Astrocyte of the hippocampus (primary cell): ENCODE data around the gene ISCU.
A peak's percentile ranks its signal among the peaks of the same experiment; 100 is the strongest.

Experiments used
- DNase-seq: peaks from one replicate; pipeline ENCODE4 v3.0.0; 2011; ENCODE audit warnings: low read depth, low spot score

The ISCU gene

DNA sequence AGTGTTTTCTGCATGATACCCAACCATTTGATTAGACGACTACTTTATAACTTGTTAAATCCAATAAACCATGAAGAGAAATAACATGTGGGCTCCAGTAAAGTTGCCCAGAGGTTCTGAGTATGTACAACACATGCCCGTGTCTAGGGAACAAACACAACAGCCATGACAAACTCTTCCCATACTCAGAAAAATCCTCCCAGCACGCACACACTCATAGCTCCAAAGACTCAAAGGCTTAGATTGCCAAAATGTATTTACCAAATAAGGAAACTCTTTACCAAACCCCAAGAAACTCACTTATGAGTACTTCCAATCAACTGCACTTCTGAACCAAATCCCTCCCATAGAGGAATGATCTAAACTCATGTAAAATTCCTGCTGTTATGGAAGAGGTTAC, 18.7 kb upstream of the ISCU start:
- DNase-seq = no peak

DNA sequence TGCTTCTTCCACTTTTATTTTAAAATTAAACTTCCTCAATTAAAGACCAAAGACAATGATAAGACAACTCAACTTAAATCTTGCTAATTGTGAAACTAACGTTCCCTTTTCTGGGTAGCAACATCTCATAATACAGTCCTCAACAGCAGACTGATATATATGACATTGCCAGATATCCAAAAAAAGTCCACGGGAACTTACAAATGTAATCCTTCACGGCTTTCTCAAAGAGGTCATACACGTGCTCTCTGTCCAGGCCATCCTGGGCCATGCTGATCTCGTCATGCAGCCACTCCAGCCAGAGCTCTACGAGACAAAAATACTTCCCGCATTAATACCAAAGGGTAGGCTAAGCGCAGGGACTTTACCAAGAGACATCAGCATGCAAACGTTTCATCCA, 14.7 kb upstream of the ISCU start:
- no peak for DNase-seq

GRCh38 chr12:108548954-108549521, 13.4 kb upstream of the ISCU start:
- DNase-seq = no peak

GRCh38 chr12:108551535-108551934, 10.9 kb upstream of the ISCU start:
- peak; percentile 73 for DNase-seq

- no peak for DNase-seq
Observed at GRCh38 chr12:108553799-108554198, 8.6 kb upstream of the ISCU start.

DNA sequence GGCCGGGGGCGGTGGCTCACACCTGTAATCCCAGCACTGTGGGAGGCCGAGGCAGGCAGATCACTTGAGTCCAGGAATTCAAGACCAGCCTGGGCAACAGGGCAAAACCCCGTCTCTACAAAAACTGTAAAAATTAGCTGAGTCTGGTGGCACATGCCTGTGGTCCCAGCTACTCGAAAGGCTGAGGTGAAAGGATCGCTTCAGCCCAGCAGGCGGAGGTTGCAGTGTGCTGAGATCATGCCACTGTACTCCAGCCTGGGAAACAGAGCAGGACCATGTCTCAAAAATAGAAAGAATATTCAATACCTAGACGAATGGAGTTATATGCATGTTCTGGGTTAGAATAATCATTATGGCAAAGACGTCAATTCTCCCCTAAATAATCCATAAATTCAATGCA, 7.0 kb upstream of the ISCU start:
- peak; percentile 41 for DNase-seq

DNA sequence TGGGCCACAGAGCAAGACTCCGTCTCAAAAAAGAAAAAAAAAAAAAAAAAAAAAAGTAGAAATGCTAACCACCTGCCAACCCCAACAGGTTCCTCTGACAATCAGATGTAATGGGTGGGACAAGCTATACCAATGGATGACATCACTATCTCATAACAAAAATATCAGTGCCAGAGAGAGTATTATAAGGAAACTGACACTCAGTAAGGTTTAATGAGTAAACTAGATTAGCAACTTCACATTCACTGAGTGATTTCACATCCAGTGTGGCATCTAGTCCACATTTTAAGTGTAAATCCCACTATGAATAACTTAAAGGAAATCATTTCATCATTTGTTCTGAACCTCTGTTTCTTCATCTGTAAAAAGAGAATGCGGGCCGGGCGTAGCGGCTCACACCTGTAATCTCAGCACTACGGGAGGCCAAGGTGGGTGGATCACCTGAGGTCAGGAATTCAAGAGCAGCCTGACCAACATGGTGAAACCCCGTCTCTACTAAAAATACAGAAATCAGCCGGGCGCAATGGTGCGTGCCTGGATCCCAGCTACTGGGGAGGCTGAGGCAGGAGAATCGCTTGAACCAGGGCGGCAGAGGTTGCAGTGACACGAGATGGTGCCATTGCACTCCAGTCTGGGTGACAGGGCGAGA, 3.3 kb upstream of the ISCU start:
- no peak for DNase-seq

- DNase-seq = no peak
Observed at GRCh38 chr12:108559748-108560147, 2.6 kb upstream of the ISCU start.

- DNase-seq = peak; percentile 52
Observed at GRCh38 chr12:108560321-108560721, 2.1 kb upstream of the ISCU start.

- peak; percentile 92 for DNase-seq
Observed at GRCh38 chr12:108560752-108561719, 1.4 kb upstream of the ISCU start, which contains the start of gene SART3. SART3 (minus strand) TSS chr12:108561173; CDS start chr12:108561154, 19 bp downstream.

GRCh38 chr12:108561852-108562347, 496 bp upstream of the ISCU start:
- DNase-seq = no peak

DNA sequence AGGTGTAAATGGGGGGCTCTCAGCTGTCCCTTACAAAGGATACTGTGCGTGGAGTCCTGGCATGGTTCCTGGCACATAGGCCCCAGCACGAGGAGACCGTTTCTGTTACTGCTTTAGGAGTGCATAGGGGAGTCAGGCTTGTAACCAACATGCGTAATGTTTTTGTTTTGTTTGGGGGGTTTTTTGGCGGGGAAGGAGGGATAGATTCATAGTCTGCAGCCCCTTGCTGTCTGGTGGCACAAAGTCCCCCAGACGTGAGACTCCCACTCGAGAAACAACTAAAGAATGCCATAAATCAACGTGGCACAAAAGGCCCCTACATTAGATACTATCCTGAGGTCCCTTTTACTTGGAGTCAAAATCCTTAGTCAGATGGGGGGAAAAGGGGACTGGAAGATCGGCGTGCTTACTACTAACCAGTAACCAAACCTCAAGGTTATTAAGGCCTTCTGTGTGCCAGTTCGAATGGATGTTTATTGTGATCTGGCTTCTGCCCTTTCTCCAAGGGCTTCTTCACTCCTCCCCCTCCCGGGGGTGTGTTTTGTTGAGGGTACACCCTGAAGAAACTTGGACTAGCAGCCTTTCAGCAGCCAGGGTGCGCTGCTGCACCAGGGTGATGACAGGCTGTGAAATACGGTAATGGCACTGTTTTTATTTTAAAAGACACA, 874 bp downstream of the ISCU start:
- DNase-seq = peak; percentile 91

DNA sequence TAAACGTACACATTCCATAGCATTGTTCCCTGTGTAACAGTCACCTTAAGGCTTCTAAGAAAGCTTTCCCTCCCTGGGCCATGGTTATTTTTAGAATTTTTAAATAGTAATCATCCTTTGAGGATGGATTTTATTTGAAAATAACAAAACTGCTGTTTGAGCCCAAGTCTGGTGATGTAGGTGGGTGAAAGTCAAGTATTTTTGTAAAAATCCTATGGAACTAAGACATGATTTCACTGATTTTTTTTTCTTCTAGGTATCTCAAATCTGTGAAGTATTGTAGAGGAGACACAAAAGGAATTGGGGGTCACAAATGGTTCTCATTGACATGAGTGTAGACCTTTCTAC, 1.4 kb downstream of the ISCU start:
- DNase-seq = no peak

DNA sequence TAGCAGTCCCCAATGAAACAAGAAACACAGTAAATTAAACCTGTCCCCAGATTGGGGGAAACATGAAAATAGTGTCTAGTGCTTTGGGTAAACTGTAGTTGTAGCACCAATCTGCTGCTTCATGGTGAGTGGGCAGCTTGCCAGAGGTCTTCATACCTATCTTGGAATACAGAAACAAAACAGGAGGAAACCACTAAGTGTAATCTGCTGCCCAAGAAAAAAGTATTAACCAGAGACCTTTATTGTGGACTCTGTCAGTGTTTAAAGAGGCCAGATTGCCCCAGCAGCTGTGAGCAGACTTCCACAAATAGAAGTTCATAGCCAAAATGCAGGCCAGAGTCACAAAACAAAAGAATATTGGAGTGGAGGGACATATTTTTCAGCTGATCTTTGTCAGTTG, 2.3 kb downstream of the ISCU start:
- no peak for DNase-seq

GRCh38 chr12:108565146-108565545, 2.8 kb downstream of the ISCU start:
- no peak for DNase-seq

DNA sequence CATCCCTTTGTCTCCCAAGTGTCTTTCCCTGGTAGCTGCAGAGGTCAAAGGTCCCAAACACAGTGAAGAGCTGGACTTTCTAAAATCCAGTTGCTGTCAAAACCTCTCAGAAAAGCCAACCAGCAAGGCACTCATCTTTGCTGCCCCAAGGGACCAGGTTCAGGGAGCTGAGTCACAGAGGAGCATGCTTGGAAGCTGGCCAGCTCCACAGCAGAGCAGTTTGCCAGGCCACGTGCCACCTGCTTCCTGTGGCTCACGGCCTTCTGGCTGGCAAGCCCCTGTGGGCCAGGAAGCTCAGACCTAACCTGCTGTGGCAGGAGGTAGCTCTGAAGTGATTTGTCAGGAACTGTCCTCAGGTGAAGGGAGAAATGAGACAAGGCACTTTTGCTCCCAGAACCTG, 3.6 kb downstream of the ISCU start:
- peak; percentile 91 for DNase-seq

DNA sequence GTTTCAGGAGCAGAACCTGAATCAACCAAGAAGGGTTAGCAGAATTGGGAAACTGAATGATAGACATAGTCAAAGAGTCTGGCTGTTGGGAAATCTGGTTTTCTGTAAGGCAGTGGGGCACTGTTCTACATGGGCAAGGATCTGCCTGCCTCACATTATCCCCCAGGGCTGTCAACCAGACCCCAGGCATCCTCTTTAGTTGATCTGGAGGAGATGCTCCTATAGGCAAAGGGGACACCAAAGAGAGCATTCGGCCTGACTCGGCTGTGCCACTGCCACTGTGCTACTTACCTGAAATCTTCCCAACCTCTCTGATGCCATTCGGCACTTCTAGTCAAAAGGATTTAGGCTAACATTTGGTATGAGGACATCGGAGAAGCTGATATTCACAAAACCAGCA, 4.1 kb downstream of the ISCU start:
- DNase-seq = no peak

- DNase-seq = peak; percentile 28
Observed at GRCh38 chr12:108567406-108568337, 5.3 kb downstream of the ISCU start.

DNA sequence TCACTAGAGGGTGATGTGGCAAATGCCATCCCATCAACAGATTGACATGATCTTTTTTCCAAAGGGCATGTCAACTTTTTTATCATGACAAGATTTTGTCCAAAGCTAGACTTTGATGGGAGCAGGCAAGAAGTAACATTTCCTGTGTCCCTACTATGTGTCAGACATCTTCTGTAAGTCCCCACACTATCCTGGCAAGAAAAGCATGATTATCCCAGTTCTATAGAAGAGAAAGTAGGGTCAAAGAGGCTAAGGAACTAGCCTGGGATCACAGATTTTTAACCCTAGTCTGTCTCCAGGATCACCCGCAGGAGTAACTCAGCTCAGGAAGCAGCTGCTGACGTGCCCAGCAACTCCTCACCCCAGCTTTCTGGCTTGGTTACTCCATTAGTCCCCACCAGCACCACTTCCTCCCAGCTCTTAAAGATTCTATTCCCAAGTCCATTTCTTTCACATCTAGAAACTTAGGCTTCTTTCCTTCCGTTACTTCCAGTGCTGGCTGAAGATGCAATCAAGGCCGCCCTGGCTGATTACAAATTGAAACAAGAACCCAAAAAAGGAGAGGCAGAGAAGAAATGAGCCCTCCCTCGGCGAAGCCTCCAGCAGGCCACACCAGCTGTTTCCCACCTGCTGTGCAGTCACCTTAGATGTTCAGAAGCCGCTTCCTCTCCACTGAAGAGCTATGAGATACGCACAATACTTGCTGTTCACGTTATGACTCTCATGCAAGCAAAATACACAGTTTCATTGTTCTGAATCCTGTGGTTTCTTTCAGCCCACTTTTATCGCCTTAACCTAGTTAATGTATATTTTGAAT, 6.2 kb downstream of the ISCU start:
- DNase-seq = no peak
